Putamen (tissue), 1 donor: ENCODE results near the gene PARG.
"Not testable (repeated sequence)": the region's sequence is repeated elsewhere in the genome, so short reads cannot be mapped to it uniquely, and the experiment has no call there.

Source experiments
- DNase-seq: peaks from one replicate; pipeline ENCODE4 v3.0.0-alpha.2; 2016; ENCODE audit warnings: low spot score

Gene PARG

DNA sequence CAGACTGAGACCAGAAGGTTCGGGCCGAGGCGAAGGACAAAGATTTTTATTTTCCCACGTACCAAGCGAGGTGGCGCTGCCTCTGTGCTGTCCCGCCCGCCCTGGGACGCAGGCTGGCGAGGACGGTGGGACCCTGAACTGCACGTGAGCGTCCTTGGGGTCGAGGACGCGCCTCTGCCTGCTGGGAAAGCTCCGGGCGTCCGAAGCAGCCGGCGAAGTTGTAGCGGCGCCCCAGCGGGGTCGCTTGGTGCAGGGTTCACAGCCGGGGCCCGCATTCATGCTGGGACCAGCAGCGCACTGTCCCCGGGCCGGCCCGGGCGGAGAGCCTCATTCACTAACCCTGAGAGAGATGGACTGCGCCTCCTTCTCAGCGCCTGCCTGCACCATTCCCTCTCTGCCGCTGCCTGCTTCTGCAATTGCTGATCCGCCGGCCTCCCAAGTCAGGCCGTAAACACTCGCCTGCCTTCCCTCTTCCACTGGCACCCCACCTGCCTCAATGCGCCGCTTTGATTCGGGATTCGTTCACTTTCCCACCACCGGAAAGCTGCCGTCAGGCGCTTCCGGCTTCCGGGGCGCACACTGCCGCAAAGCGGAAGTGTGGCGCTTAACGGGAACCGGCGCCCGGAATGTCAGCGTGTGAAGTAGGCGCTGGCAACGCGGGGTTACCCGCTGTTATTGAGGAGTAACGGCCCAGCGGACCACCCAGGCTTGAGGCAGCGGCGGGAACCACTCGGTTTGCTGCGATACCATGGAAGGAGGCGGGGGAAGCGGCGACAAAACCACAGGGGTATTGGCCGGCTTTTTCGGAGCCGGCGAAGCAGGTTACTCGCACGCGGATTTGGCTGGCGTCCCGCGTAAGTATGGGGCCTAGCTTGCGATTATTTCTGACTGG lies at the start of gene PARG, which contains the start of gene TIMM23B:
PARG (minus strand) TSS at position 581 of the 892 bp plus-strand sequence; CDS start at position 279, 302 bp downstream.
TIMM23B (plus strand) TSS at position 607 of the 892 bp plus-strand sequence; CDS start at position 749, 142 bp downstream.
- DNase-seq: peak; percentile 76

DNA sequence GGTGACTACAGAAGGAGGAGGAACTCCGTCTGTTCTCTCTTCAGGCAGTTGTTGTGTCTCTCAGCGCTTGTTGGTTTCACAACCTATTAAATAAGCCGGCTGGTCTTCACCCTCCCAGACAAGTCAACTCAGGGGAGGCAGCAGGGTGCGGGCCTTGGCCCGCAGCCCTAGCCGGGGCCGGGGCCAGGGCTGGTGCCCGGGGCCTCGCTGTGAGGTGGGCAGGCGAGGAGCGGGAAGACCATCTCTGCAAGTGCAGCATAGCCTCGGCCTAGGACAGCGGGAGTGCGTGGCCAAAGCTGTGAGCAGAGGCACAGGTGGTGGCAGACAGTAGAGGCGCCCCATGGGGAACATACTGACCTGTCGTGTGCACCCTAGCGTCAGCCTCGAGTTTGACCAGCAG lies 46.5 kb upstream of the PARG start, which contains the start of gene AGAP6:
AGAP6 (plus strand) TSS at position 31 of the 400 bp plus-strand sequence; CDS start at position 341, 310 bp downstream.
- not testable (repeated sequence) for DNase-seq

DNA sequence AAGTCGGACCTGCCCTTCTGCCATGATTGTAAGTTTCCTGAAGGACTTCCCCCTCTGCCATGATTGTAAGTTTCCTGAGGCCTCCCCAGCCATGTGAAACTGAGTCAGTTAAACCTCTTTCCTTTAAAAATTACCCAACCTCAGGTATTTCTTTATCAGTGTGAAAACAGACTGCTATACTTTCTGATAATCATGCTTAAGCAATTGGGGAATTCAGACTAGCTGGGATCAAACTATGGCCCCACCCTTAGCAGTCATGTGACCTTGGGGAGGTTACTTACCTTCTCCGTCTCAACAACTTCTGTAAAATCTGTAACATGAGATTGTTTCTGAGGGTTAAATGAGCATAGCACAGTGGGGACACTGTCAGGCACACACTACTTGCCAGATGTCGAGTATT lies 45.4 kb upstream of the PARG start:
- not testable (repeated sequence) for DNase-seq

DNA sequence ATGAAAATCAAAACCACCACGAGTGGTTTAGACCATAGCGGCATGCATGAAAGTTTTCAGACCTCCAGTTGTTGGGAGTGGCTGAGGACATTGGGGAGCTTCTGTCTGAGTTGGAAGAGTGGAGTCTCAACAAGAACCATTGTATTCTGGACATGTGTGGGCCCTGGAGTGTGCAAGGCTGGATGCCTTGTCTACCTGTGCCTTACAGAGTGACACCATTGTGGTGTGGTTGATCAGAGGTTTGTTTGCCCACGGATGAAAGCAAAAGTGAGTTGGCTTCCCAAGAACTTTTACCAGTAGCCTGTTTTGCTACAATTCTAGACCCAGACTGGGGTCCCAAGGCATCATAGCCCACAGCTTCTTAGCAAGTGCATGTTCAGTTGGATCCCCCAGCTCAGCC lies 35.9 kb upstream of the PARG start:
- not testable (repeated sequence) for DNase-seq

DNA sequence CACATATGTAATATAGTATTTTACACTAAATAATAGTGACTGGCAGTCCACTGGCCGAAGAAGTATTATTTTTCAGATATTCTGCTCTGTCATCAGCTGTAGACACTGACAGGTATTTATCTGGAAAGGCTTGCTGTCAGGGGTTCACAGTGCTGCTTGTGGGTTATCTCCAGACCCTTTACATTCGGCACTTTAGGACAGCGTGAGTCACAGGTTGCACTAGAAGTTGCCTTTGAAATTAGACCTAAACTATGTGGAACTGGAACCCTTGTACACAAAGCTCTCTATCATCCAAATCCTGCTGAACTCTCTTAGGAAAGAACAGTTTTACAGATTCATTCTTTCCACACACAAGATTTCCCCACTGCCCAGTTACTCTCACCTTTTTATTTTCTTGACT lies 30.3 kb upstream of the PARG start:
- DNase-seq: not testable (repeated sequence)

DNA sequence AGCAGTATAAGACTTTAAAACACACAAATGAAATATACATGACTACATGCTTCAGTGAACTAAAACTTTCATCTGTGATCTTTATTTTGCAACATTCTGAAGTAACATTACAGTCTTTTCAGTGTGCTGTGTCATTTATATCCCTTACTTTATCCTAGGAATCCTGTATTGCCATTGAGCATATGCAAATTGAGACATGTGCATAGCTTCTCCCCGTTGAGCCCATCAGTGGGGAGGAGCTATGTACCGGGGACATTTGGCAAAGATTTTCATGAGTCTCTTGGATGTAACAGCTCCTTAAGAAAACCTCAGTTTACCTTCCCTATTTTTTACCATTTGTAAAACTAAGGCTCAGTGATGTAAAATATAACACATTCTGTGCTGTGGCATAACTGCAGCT lies 29.6 kb upstream of the PARG start:
- not testable (repeated sequence) for DNase-seq

DNA sequence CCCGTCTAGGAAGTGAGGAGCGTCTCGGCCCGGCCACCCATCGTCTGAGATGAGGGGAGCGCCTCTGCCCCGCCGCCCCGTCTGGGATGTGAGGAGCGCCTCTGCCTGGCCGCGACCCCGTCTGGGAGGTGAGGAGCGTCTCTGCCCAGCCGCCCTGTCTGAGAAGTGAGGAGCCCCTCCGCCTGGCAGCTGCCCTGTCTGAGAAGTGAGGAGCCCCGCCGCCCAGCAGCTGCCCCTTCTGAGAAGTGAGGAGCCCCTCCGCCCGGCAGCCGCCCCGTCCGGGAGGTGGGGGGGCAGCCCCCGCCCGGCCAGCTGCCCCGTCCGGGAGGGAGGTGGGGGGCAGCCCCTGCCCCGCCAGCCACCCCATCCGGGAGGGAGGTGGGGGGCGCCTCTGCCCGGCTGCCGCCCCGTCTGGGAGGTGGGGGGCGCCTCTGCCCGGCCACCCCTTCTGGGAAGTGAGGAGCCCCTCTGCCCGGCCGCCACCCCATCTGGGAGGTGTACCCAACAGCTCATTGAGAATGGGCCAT lies 28.6 kb upstream of the PARG start:
- DNase-seq: not testable (repeated sequence)

DNA sequence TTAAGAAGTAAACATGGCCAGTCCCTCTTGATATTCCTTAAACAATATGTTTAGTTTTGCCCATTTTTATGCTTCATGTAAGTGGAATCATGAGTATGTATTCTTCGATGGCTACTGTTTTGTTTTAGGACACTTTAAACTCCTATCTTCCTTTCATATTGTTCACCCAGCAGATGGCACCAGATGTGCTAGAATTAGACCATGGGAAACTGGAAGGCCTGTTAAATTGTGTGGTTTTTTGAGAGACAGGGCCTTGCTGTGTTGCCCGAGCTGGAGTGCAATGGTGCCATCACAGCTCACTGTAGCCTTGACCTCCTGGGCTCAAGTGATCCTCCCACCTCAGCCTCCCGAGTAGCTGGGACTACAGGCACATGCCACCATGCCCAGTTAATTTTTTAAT lies 11.3 kb upstream of the PARG start:
- not testable (repeated sequence) for DNase-seq

DNA sequence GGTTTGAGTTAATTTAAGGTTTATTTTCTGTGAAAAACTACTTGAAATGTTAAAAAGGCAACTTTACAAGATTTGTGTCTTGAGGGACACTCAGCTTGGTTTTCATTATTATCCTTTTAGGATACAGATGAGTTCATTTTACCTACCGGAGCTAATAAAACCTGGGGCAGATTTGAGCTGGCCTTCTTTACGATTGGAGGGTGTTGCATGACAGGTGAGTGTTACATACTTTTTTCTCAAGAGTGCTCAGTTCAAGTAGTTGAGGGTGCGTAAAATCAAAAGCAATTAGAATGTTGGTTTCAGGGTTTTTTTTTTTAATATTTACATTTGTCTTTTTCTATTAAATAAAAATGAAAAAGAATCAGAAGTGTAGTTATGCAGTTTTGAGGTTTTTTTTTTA lies 10.2 kb upstream of the PARG start:
- DNase-seq: not testable (repeated sequence)

DNA sequence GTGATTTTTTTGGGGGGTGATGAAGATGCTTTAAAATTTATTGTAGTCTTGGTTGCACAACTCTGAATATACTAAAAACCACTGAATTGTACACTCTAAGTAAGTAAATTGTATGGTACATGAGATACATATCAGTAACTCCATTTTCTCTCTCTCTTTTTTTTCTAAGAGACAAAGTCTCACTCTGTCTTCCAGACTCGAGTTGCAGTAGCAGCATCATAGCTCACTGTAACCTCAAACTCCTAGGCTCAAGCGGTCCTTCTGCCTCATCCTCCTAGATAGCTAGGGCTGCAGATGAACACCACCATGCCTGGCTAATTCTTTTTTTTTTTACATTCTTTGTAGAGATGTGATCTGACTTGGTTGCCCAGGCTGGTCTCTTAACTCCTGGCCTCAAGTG lies 6.9 kb upstream of the PARG start:
- DNase-seq: not testable (repeated sequence)

DNA sequence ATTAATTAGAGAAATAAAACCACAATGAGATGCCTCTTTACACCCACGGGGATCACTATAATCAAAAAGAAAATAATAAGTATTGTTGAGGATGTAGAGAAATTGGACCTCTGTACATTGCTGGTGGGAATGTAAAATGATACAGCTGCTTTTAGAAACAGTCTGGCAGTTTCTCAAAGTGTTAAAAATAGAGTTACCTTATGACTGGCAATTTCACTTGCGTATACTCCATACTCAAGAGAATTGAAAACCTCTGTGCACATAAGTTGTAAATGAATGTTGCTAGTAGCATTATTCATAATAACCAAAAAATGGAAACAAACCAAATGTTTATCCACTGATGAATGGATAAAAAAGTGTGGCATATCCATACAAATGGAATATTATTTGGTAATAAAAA lies 6.3 kb upstream of the PARG start:
- DNase-seq: not testable (repeated sequence)

DNA sequence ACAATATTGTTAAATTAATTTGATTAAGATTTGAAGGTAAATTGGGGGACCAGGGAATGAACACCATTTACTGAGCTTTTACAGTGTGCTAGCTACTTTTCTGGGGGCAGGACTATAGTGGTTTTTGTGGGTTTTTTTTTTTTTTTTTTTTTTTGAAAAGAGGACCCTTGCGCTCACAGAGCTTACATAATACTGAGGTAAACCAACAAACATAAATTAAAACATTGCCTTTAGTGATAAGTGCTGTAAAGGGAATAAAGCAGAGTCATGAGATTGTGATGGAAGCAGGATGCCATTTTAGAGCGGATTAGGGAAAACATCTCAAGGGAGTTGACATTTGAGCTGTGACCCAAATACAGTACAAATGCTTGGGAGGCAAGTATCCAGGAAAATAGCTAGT lies 1.8 kb upstream of the PARG start:
- not testable (repeated sequence) for DNase-seq

DNA sequence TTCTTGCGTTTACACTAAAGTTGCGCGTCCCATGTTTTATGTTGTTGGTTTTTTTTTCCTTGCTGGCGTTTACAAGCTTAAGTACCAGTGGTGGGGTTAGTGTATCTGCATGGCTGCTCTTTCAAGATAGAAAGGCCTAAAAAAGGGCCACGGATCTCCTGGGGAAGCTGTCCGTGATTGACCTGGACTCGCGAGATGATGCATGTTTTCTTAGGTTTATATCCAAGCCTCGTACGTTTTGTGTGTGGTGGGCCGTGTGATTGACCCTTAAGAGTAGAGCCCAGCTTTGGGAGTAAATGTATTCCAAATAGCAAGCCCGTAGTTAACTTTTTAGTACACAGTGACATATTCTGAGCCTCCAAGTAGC lies 495 bp upstream of the PARG start:
- DNase-seq: peak; percentile 1

DNA sequence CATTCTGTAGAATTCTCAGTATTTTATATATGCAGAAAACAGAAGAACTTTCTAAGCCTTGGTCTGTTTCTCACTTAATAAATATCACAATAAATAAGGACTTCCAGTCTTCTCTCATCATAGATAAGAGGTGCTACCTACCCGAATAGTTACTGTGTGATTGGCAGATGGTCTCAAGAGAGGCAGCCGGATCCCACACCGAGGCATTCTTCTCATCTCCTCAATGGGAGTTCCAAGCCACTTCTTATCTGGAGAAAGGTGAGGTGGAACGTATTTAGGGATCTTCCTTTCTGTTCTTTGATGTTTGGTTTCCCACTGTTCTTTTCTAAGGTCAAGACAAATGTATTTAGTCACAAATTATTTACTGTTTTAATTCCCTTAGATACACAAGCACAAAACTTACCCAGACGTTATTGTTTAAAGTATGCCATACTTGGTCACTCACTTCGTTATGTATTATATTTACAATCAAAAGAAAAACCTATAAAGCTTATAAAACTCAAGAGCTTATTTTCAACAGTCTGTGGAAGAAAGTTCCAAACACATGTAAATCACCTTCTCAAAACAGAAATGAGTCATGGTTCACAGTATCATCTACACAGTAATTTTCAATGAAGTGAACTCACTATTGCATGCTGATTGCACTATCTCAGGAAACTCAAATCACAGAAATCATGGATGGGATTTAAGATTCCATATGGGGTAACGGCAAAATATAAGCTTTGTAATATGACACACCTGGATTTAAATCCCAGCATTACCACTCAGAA lies 9.7 kb downstream of the PARG start:
- DNase-seq: not testable (repeated sequence)

DNA sequence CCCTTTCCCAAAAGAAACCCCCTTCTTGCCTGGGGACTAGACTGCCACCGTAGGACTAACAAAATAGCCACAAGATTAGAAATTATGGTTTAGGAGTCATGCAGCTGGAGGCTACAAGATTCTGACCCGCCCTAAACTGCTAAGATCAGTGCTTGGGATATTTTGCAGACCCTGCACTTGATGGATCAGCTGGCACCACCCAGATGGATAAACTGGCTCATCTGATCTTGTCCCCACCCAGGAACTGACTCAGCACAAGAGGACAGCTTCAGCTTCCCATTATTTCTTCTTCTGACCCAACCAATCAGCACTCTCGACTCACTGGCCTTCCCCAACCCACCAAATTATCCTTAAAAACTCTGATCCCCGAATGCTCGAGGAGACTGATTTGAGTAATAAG lies 10.6 kb downstream of the PARG start:
- DNase-seq: not testable (repeated sequence)

DNA sequence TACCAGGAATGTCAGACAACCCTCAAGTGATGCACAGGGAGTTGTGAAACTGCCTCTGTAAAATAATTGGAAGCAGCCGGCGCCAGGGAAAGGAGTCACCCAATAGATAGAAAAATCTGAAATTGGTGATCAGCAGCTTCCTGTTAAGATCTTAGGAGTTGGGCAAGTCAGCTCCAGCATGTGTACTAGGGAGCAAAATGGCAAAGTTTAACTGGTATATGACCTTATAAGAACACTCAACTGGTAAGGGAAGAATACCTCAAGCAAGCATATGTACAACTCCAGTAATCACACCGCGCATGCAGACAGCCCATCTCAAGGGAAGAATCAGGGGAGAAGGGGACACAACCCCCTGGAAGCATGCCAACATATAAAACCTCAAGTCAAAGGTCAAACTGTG lies 18.3 kb downstream of the PARG start:
- DNase-seq: not testable (repeated sequence)

DNA sequence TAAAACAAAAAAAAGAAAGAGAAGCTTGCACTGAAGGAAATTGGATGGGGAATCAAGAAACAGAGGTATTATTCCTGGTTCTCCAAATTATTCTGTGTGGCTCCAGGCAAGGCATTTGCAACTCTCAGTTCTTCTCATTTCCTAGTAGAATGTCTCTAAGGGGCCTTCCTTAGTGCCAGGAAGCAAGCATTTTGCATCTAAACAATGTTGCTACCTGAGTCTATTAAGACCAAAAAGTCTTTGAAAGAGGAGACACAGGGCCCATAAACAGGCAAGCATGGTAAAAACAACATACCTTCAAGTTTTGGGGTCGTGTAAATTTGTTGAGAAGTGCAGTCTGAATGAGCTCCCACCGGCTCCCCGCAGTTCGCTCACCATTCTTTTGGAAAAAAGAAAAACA lies 19.8 kb downstream of the PARG start:
- not testable (repeated sequence) for DNase-seq

DNA sequence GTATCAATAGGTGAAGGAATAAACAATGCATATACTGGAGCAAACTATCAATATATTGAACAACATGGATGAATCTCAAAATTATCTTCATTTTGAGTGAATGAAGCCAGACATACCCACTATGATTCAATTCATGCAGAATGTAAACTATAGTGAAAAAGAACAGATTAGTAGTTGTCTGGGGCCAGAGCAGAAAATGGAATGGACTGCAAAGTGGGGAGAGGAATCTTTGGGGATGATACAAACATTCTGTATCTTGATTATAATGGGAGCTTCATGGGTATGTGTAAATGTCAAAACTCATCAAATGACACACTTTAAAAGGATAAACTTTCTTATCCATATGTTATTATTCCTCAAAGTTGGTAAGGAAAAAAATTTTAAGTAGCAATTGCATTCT lies 23.9 kb downstream of the PARG start:
- not testable (repeated sequence) for DNase-seq

DNA sequence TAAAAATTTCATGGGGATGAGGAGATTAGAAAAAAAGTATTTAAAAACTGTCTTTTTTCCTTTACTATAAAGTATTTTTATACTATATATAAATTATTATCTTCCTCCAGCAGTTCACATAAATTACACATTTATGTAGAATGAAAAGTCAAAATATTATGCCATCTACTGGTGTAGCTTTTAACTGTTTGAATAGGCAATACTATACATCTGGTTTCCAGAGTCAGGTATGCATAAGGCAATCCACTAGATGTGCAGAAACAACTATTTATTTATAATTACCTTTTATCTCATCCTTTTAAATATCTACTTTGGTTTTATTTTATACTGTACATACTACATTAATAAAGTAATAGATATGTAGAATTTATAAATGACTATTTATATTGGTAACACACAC lies 25.4 kb downstream of the PARG start:
- not testable (repeated sequence) for DNase-seq

DNA sequence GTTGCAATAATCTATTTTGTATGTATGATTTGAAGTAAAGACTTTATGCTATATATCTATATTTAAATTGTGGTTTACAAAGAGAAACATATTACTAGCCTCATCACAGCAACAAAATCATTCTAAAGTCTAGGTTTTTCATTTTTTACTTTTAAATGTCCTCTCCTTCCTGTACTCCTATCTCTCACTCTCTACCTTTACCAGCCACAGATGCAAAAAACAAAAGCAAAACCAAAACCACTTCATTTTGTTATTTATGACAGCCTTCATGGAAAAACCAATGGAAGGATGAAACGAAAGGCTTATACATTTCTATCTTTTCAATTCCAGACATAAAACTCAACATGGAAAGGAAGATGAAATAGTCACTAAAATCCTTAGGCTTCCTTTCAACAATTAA lies 31.5 kb downstream of the PARG start:
- not testable (repeated sequence) for DNase-seq

DNA sequence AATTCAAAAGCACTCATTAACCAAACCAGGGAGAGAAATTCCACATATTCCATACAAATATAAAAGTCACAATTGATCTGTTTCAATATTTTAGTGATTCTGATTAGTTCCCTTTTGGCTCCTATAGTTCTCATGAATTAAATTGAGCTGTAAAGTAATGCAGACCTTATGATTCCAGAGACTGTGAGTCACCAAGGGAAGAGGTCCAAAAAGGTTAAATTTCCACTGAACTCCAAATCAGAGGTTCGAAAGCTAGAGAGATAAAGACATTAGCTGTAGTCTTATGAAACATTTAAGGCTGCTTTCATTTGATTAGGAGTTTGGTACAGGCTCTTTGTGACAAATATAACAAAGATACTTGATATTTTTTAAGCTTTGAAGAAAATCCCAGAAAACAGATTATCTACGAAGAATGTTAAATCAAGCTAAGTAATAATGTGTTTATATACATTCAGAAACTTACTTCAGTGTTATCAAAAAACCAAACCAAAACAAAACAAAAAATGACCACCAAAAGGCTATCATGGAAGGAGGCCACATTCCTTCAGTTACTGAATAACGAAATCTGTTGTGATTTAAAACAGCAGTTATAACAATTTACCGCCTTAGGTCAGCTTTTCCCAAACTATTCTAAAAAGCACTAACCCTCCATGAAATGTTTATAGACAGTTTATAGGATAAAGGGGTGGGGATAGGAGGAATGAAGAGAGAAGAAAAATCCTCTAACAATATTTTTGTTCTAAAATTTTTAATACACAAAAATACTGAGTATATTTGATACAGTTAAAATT lies 33.3 kb downstream of the PARG start:
- not testable (repeated sequence) for DNase-seq

DNA sequence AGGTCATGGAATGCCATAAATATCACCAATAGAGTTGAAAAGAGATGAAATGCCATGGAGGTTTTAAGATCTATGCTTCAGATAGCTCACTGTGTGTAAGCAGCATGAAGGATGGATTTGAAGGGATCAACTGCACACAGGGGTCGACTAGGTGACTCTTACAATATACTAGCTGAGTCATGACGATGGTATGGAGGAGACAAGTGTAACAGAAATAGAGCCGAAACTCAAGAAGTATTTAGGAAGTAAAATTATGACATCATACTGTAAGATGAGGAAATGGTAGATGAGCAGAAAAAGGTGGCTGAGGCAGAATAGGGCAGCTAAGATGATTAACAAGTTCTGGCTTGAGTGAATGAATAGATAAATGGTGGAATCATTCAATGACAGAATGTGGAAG lies 38.0 kb downstream of the PARG start:
- not testable (repeated sequence) for DNase-seq
